Cardiac muscle cell (in vitro differentiated cells and primary cell): ENCODE measurements around the gene LCT. TPM values are rescaled to one million over a fixed set of nuclear protein-coding genes. Genes with fewer than 3 reads are reported as not detected.
"Not testable (repeated sequence)": the region's sequence is repeated elsewhere in the genome, so short reads cannot be mapped to it uniquely, and the experiment has no call there.

Experiments
- DNase-seq, 2 donors: peaks; one replicate each; pipeline versions ENCODE4 v3.0.0 to v3.0.0-alpha.2; 2010 to 2017; ENCODE audit warnings: low read depth in 1 of 2, low spot score in 1 of 2
- H3K27ac ChIP-seq: fragments of 200-600 bp; sonication (generic); 2 replicates; pipeline ENCODE4 v1.5.1; 2016
- H3K27me3 ChIP-seq: fragments of 200-600 bp; sonication (generic); 2 replicates; pipeline ENCODE4 v1.6.0; 2016; ENCODE audit warnings: control low read depth
- H3K36me3 ChIP-seq: fragments of 200-600 bp; sonication (generic); 2 replicates; pipeline ENCODE4 v1.5.1; 2016; ENCODE audit warnings: control low read depth
- H3K4me1 ChIP-seq: fragments of 200-600 bp; sonication (generic); 2 replicates; pipeline ENCODE4 v1.8.1; 2017; ENCODE audit warnings: low read depth, mild to moderate bottlenecking, mixed run types
- H3K4me3 ChIP-seq: fragments of 200-600 bp; sonication (generic); 2 replicates; pipeline ENCODE4 v1.5.1; 2016; ENCODE audit warnings: mild to moderate bottlenecking
- H3K9me3 ChIP-seq: fragments of 200-600 bp; sonication (generic); 2 replicates; pipeline ENCODE4 v1.5.1; 2017; ENCODE audit warnings: low read depth, mild to moderate bottlenecking, control low read depth
- polyA plus RNA-seq: library from polyadenylated mRNA; unstranded; fragments of >200 nt; fragmentation: Nextera tagmentation; extraction: Ambion mirVana; gene quantifications from 2 replicates; pipeline ENCODE4 v1.2.1, GENCODE V29; 2016
- total RNA-seq: library from RNA; depleted of rRNA; stranded (reverse); fragments of >200 nt; gene quantifications from 2 replicates; pipeline ENCODE4 v1.2.3, GENCODE V29; 2016
- TF ChIP-seq, protein P1 (sequence below): IDR thresholded peaks from 2 replicates; pipeline ENCODE4 v1.5.1; 2012; ENCODE audit warnings: low read depth, mild to moderate bottlenecking, low read length

Gene LCT
- total and polyA plus RNA-seq, 2 experiments from 2014 or later = 0.03 TPM; not detected in 1

DNA sequence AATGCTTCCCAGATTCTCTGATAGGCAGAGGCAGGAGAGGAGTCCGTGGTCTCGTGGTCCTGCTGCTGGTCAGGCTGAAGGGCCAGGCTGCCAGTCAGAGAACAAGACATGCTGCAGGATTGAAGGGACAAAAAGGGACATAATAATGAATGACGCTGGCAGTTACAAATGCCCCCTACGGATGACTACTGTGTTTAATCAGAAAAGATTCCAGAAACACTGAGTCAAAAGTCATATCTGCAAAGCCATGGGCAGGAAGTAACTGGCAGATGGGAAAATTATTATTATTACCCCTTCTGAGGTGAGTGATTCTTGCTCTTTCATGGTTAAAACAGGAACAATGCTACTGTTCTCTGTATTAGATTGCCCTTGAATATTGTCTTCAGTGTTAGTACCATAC is 19.0 kb downstream of the LCT start:
- no peak overlapping the region for H3K4me3 ChIP-seq
- H3K4me1 ChIP-seq = no peaks in the 10 kb centered on the region
- TF ChIP-seq, protein P1, sequence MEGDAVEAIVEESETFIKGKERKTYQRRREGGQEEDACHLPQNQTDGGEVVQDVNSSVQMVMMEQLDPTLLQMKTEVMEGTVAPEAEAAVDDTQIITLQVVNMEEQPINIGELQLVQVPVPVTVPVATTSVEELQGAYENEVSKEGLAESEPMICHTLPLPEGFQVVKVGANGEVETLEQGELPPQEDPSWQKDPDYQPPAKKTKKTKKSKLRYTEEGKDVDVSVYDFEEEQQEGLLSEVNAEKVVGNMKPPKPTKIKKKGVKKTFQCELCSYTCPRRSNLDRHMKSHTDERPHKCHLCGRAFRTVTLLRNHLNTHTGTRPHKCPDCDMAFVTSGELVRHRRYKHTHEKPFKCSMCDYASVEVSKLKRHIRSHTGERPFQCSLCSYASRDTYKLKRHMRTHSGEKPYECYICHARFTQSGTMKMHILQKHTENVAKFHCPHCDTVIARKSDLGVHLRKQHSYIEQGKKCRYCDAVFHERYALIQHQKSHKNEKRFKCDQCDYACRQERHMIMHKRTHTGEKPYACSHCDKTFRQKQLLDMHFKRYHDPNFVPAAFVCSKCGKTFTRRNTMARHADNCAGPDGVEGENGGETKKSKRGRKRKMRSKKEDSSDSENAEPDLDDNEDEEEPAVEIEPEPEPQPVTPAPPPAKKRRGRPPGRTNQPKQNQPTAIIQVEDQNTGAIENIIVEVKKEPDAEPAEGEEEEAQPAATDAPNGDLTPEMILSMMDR = no peak
- H3K36me3 ChIP-seq = no peaks in the 10 kb centered on the region
- H3K9me3 ChIP-seq = no peaks in the 10 kb centered on the region
- no peaks in the 10 kb centered on the region for H3K27me3 ChIP-seq
- no peak for DNase-seq
- H3K27ac ChIP-seq = no peak overlapping the region

DNA sequence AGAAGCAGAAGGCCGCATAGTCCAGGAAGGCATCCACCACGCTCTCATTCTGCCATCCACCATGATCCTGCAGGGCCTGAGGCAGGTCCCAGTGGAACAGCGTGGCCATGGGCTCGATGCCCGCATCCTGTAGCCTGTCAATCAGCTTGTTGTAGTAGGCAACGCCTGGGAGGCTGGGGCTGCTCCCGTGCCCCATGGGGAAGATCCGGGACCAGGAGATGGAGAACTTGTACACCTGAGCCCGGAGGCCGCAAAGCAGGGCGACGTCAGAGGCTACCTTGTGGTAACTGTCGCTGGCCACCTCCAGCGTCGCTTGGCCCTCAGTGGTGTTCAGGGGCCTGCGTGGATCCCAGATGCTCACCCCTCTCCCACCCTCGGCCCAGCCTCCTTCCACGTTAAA is 19.5 kb downstream of the LCT start:
- H3K4me1 ChIP-seq = no peaks in the 10 kb centered on the region
- H3K27ac ChIP-seq = no peak overlapping the region
- H3K27me3 ChIP-seq = no peaks in the 10 kb centered on the region
- H3K4me3 ChIP-seq = no peak overlapping the region
- H3K36me3 ChIP-seq = no peaks in the 10 kb centered on the region
- H3K9me3 ChIP-seq = no peaks in the 10 kb centered on the region
- TF ChIP-seq, protein P1 = no peak
- no peak for DNase-seq

DNA sequence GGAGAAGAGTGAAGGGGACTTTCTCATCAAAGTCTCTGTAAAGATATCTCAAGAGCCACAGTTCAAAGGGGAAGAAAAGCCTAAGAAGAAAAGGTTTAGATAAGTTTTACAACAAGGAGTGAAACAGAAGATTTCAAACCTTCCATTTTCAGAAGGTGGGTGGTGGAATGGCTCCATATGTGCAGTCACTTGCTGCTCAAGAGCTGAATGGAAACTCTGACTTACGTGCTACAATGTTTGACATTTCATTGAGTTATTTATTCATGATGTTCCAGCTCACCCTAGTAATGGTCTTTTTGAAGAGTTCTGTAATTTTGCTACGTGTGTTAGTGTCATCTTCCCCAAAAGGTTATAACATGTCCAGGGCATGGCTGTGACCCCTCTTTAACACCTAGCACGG is 21.7 kb downstream of the LCT start:
- Histone ChIP-seq H3K27ac (no peak overlapping the region), H3K4me3 (no peak overlapping the region), H3K36me3 (no peaks in the 10 kb centered on the region), H3K27me3 (no peaks in the 10 kb centered on the region), H3K9me3 (no peaks in the 10 kb centered on the region), H3K4me1 (no peaks in the 10 kb centered on the region)
- no peak for DNase-seq
- TF ChIP-seq, protein P1 = no peak

DNA sequence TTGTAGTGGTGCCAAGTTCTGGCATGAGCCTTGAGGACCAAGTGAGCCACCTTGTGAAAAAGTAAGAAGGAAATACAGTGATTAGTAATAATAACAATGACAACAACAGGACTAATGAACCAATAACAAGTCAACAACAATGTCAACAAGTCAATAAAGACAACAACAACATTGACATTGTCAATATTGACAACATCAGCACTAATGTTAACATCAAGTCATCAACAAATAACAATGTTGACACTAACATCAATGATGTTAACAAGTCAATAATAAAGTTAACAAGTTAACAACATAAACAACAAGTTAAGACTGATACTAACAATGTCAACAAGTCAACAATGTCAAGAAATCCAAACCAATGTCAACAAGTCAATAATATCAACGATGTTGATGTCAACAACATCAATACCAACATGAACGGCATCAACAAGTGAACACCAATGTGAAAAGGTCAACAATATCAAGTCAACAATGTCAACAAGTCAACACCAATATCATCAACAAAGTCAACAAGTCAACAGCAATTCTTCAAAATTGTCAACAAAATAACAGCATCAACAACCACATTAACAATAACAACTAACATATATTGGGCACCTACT is 24.0 kb downstream of the LCT start:
- TF ChIP-seq, protein P1 = no peak
- Histone ChIP-seq H3K36me3 (no peaks in the 10 kb centered on the region), H3K4me1 (no peaks in the 10 kb centered on the region), H3K4me3 (no peak overlapping the region), H3K27ac (no peak overlapping the region), H3K9me3 (no peaks in the 10 kb centered on the region), H3K27me3 (no peaks in the 10 kb centered on the region)
- no peak for DNase-seq

DNA sequence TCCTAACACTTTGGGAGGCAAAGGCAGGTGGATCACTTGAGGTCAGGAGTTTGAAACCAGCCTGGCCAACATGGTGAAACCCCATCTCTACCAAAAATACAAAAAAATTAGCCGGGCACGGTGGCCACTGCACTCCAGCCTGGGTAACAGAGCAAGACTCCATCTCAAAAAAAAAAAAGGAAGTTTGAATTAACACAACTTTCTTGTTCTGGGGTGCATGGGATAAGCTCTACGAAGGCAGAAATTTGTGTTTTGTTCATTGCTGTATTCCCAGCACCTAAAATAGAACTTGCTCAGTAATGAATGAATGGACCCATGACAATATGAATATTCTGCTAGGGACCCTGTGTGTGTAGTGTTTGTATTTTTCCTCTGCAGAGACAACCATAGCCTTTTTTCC is 29.1 kb downstream of the LCT start:
- not testable (repeated sequence) for H3K4me1 ChIP-seq, H3K27ac ChIP-seq, H3K36me3 ChIP-seq, H3K9me3 ChIP-seq, DNase-seq, H3K27me3 ChIP-seq, H3K4me3 ChIP-seq

DNA sequence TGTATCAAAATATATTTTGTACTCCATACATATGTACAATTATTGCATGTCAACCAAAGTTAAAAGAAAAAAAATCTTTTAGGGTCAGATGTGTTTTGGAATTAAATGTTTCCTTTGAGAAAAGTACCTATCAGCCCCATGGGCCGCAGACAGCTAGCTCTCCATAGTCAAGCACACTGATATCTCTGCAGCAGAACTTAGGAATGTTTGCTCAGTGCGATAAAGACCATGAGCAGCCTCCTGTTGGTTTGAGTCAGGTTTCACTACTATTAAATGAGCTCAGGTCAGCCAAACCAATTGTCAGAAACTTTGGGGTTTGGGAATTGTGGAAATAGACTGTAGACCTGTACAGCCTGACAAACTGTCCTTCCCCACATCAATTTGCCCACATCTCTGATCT is 33.7 kb downstream of the LCT start:
- H3K4me1 ChIP-seq = no peaks in the 10 kb centered on the region
- no peak overlapping the region for H3K4me3 ChIP-seq
- TF ChIP-seq, protein P1 = no peak

More for the DNA sequence above, 33.7 kb downstream of the LCT start:
- H3K9me3 ChIP-seq = no peaks in the 10 kb centered on the region
- DNase-seq = peak; percentile 14 to 23
- H3K27ac ChIP-seq = no peak overlapping the region
- H3K36me3 ChIP-seq = no peaks in the 10 kb centered on the region
- no peaks in the 10 kb centered on the region for H3K27me3 ChIP-seq
